Fibroblast of lung (primary cell): Measurements from ENCODE around the gene FBXL2. TPM values are rescaled to one million over a fixed set of nuclear protein-coding genes. Genes with fewer than 3 reads are reported as not detected.

Experiments used
- DNase-seq, 2 donors: peaks; one replicate each; pipeline versions ENCODE4 v3.0.0 to v3.0.0-alpha.2; 2010; ENCODE audit warnings: low read depth in 2 of 2
- H2AFZ ChIP-seq: 2 replicates; pipeline ENCODE4 v1.5.1; 2012; ENCODE audit warnings: low read length, control low read depth, inconsistent platforms
- H3K27ac ChIP-seq: 2 replicates; pipeline ENCODE4 v1.5.1; 2011; ENCODE audit warnings: low read length, control low read depth; ENCODE audit not compliant: insufficient read depth
- H3K27me3 ChIP-seq: 2 replicates; pipeline ENCODE4 v1.5.1; 2011; ENCODE audit warnings: mild to moderate bottlenecking, low read length; ENCODE audit not compliant: control insufficient read depth, insufficient read depth
- H3K36me3 ChIP-seq: 2 replicates; pipeline ENCODE4 v1.5.1; 2011; ENCODE audit warnings: low read length; ENCODE audit not compliant: control insufficient read depth, insufficient read depth
- H3K4me1 ChIP-seq: 2 replicates; pipeline ENCODE4 v1.5.1; 2011; ENCODE audit warnings: low read length; ENCODE audit not compliant: control insufficient read depth, insufficient read depth; ENCODE audit errors: extremely low read depth
- H3K4me2 ChIP-seq: 2 replicates; pipeline ENCODE4 v1.5.1; 2011; ENCODE audit warnings: low read length, control low read depth; ENCODE audit not compliant: insufficient read depth; ENCODE audit errors: extremely low read depth
- H3K4me3 ChIP-seq, 4 experiments: fragments of 200-600 bp in 1 of 4; sonication (generic) in 1 of 4; replicated peaks in 1 of 4; 2 replicates each; pipeline ENCODE4 v1.5.1; 2011 to 2016; ENCODE audit warnings: low read length in 4 of 4, low read depth in 3 of 4, mild to moderate bottlenecking in 3 of 4, control low read depth in 2 of 4, inconsistent platforms in 1 of 4, mixed read lengths in 1 of 4; ENCODE audit not compliant: insufficient read depth in 1 of 4; ENCODE audit errors: control extremely low read depth in 1 of 4
- H3K79me2 ChIP-seq: 2 replicates; pipeline ENCODE4 v1.5.1; 2012; ENCODE audit warnings: mild to moderate bottlenecking, low read length, inconsistent platforms; ENCODE audit not compliant: control insufficient read depth, insufficient read depth
- H3K9ac ChIP-seq: 2 replicates; pipeline ENCODE4 v1.5.1; 2011; ENCODE audit warnings: mild to moderate bottlenecking, low read length, control low read depth; ENCODE audit not compliant: insufficient read depth
- H3K9me3 ChIP-seq: 2 replicates; pipeline ENCODE4 v1.5.1; 2012; ENCODE audit warnings: low read depth, low read length; ENCODE audit not compliant: control insufficient read depth, insufficient read depth
- H4K20me1 ChIP-seq: 2 replicates; pipeline ENCODE4 v1.5.1; 2011; ENCODE audit warnings: low read length; ENCODE audit not compliant: control insufficient read depth, insufficient read depth; ENCODE audit errors: extremely low read depth
- EZH2 ChIP-seq: IDR thresholded peaks from 2 replicates; pipeline ENCODE4 v1.5.1; 2012; ENCODE audit warnings: low read length, control low read depth, mild to moderate bottlenecking; ENCODE audit errors: missing control alignments
- polyA plus RNA-seq, 2 donors: library from polyadenylated mRNA; depleted of rRNA in 1 of 2; stranded (reverse) in 1 of 2; unstranded in 1 of 2; fragments of >200 nt; gene quantifications; 2 replicates each; pipeline ENCODE4 v1.2.1, GENCODE V29; 2011 to 2012; ENCODE audit warnings: missing spikeins in 1 of 2
- total RNA-seq: library from RNA; depleted of rRNA; stranded (reverse); fragments of >200 nt; gene quantifications from 2 replicates; pipeline ENCODE4 v1.2.1, GENCODE V29; 2014
- TF ChIP-seq, protein P1 (sequence below), 2 donors: IDR thresholded peaks in 1 of 2; conservative IDR thresholded peaks in 1 of 2; 1 replicate in 1 of 2; 2 replicates in 1 of 2; pipeline ENCODE4 v1.5.1; 2011 to 2012; ENCODE audit warnings: low read length in 2 of 2, control low read depth in 1 of 2, inconsistent platforms in 1 of 2, low read depth in 1 of 2, mild to moderate bottlenecking in 1 of 2

Gene FBXL2
- total and polyA plus RNA-seq, 2 donors (not counting 1 experiment from before 2014, with no cell fraction given) = 16.2 to 26.5 TPM

DNA sequence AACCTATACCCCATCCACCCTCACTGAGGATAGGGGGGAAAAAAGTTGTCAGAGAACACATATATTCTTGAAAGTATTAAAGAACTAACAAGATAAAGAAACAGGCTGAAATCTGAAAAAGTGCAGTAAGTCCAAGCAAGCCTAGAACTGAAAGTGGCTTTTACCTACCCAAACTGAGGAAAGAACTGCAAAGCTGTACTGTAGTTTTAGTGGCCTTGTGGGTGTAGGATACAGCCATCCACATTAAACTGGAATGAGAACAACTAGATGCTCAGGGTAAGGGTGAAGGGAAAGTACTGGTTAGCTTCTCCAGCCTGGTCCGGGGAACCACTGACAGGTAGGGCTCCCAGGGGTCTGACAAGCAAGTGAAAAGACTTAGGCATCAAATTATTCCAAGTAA is 152.8 kb downstream of the FBXL2 start:
- no peak for TF ChIP-seq EZH2
- TF ChIP-seq, protein P1, sequence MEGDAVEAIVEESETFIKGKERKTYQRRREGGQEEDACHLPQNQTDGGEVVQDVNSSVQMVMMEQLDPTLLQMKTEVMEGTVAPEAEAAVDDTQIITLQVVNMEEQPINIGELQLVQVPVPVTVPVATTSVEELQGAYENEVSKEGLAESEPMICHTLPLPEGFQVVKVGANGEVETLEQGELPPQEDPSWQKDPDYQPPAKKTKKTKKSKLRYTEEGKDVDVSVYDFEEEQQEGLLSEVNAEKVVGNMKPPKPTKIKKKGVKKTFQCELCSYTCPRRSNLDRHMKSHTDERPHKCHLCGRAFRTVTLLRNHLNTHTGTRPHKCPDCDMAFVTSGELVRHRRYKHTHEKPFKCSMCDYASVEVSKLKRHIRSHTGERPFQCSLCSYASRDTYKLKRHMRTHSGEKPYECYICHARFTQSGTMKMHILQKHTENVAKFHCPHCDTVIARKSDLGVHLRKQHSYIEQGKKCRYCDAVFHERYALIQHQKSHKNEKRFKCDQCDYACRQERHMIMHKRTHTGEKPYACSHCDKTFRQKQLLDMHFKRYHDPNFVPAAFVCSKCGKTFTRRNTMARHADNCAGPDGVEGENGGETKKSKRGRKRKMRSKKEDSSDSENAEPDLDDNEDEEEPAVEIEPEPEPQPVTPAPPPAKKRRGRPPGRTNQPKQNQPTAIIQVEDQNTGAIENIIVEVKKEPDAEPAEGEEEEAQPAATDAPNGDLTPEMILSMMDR (conservative IDR thresholded peaks at IDR 0.05 in 1 of 2, IDR thresholded peaks at IDR 0.05 in 1 of 2; ENCODE audit: low read depth in 1 of 2, low read length in 2 of 2) = no peak
- Histone ChIP-seq H3K4me2 (no peak overlapping the region), H3K9ac (no peak overlapping the region), H3K9me3 (no peaks in the 10 kb centered on the region), H3K4me1 (no peaks in the 10 kb centered on the region), H3K4me3 (no peak overlapping the region), H3K27ac (no peak overlapping the region), H3K79me2 (peaks cover 94% of the 10 kb centered on the region), H4K20me1 (peaks cover 3% of the 10 kb centered on the region), H2AFZ (no peak overlapping the region), H3K27me3 (no peaks in the 10 kb centered on the region), H3K36me3 (no peaks in the 10 kb centered on the region)
- no peak for DNase-seq

DNA sequence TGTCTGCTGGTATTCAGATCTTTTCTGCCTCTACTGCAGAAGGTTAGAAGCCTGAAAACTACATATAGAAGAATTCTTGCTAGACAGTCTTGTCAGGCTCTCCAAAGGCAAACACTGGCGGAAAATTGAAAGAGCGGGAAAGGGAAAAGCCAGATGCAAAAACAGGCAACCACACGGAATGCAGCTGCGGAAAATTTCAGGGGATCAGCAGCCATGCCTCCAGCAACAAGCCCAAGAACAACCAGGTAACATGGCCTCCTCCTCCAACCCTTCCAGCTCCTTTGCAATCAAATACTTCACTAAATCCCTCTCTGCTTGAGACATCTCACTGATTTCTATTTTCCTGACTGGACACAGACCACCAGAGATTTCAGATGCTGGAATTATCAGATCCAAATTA is 153.3 kb downstream of the FBXL2 start:
- TF ChIP-seq, protein P1 (conservative IDR thresholded peaks at IDR 0.05 in 1 of 2, IDR thresholded peaks at IDR 0.05 in 1 of 2; ENCODE audit: low read depth in 1 of 2, low read length in 2 of 2) = no peak
- no peak for TF ChIP-seq EZH2
- no peak for DNase-seq
- no peak overlapping the region for H3K4me2 ChIP-seq
- no peak overlapping the region for H3K9ac ChIP-seq
- peaks cover 3% of the 10 kb centered on the region for H4K20me1 ChIP-seq
- no peaks in the 10 kb centered on the region for H3K9me3 ChIP-seq
- H3K4me1 ChIP-seq = no peaks in the 10 kb centered on the region
- no peak overlapping the region for H3K27ac ChIP-seq
- H3K36me3 ChIP-seq = no peaks in the 10 kb centered on the region
- no peak overlapping the region for H3K4me3 ChIP-seq
- H2AFZ ChIP-seq = no peak overlapping the region
- no peaks in the 10 kb centered on the region for H3K27me3 ChIP-seq
- peaks cover 95% of the 10 kb centered on the region for H3K79me2 ChIP-seq

DNA sequence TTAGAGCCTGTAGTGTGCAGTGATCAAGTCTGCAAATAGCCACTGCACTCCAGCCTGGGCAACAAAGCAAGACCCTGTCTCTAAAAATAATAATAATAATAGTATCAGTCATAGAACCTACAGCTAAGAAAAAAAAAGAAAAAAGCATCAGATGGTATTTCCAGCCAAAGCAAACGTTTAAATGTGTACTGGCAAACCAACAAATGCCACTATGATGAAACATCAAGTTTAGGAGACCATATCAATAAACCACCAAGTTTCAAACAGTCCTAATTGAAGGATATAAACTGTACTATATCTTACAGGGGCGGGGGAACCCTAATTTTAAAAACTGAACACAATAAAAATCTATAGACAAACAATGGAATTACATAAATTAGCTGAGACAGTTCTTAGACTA is 156.6 kb downstream of the FBXL2 start:
- H3K27ac ChIP-seq = no peak overlapping the region
- peaks cover 97% of the 10 kb centered on the region for H3K79me2 ChIP-seq
- no peaks in the 10 kb centered on the region for H3K9me3 ChIP-seq
- no peaks in the 10 kb centered on the region for H3K27me3 ChIP-seq
- peak overlapping the region; percentile 15 for H3K4me2 ChIP-seq
- DNase-seq = peak; percentile 32 to 58
- no peak for TF ChIP-seq EZH2
- TF ChIP-seq, protein P1 (conservative IDR thresholded peaks at IDR 0.05 in 1 of 2, IDR thresholded peaks at IDR 0.05 in 1 of 2; ENCODE audit: low read depth in 1 of 2, low read length in 2 of 2) = no peak
- no peak overlapping the region for H3K4me3 ChIP-seq
- no peak overlapping the region for H3K9ac ChIP-seq
- H3K4me1 ChIP-seq = peaks cover 2% of the 10 kb centered on the region
- no peaks in the 10 kb centered on the region for H3K36me3 ChIP-seq
- no peak overlapping the region for H2AFZ ChIP-seq
- peaks cover 3% of the 10 kb centered on the region for H4K20me1 ChIP-seq

Other genes starting within 250 kb of the FBXL2 start
- gene GLB1, start 180.3 kb upstream of the FBXL2 start, total RNA-seq = 63.2 and 88.5 TPM in 2 replicates
- 80.8 and 85.1 TPM in 2 replicates for gene GLB1, start 180.3 kb upstream of the FBXL2 start, polyA plus RNA-seq
- gene TMPPE, start 180.3 kb upstream of the FBXL2 start, total RNA-seq = 3.1 and 3.3 TPM in 2 replicates
- gene TMPPE, start 180.3 kb upstream of the FBXL2 start, polyA plus RNA-seq = 2.9 and 3.2 TPM in 2 replicates
- gene CRTAP, start 163.4 kb upstream of the FBXL2 start, total RNA-seq = 176 and 318 TPM in 2 replicates
- gene CRTAP, start 163.4 kb upstream of the FBXL2 start, polyA plus RNA-seq = 330 and 332 TPM in 2 replicates
- 0.51 and 2.3 TPM in 2 replicates for gene SUSD5, start 58.6 kb upstream of the FBXL2 start, total RNA-seq
- 0.75 and 1.4 TPM in 2 replicates for gene SUSD5, start 58.6 kb upstream of the FBXL2 start, polyA plus RNA-seq
- gene UBP1, start 163.0 kb downstream of the FBXL2 start, total RNA-seq = 42.6 and 48.1 TPM in 2 replicates
- 98.6 and 99.7 TPM in 2 replicates for gene UBP1, start 163.0 kb downstream of the FBXL2 start, polyA plus RNA-seq